ENCODE measurements around the gene DFFB. TPM values are rescaled to one million over a fixed set of nuclear protein-coding genes. Genes with fewer than 3 reads are reported as not detected.

The DFFB gene
- total RNA-seq, 1 experiment from 2014 or later = 11.9 TPM

DNA sequence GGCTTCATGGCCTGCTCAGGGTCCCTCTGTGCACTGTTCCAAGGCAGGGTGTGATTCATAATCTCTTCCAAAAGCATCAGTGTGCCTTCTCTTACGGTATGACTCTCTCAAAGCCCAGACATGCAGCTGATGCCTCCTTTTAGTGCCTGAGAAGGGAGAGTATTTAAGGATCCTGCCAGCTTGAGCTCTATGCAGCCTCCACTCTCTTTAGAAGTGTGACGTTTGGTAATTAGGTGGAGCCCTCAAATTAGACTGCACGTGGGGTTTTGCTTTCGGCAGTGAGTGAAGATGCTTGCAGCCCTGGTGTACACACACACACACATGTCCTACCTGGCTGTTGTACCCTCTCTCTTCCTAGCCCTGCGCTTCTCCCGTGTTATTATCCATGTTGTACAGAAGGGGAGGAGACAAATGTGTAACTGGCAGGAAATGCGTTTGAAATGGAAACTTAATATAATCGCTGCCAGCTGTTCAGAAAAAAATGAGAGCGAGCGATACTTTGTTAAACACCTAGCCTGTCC, 45.4 kb downstream of the DFFB start:
- Histone ChIP-seq H3K4me1 (ENCODE audit: low read length) (peaks cover 81% of the 10 kb centered on the region), H3K36me3 (ENCODE audit: insufficient read depth, low read length) (peaks cover 6% of the 10 kb centered on the region; the same call in 1 of the 2 replicates), H3K9me2 (replicated peaks; ENCODE audit: insufficient read depth, low read length) (no peaks in the 10 kb centered on the region), H3K9me3 (ENCODE audit: low read length) (no peaks in the 10 kb centered on the region), H3K9ac (ENCODE audit: low read length) (peak overlapping the region; percentile 59), H4K20me1 (ENCODE audit: insufficient read depth, low read depth, low read length) (no peaks in the 10 kb centered on the region), H3K4me3 (ENCODE audit: low read length) (no peak overlapping the region; the same call in 1 of the 2 replicates), H2AFZ (ENCODE audit: low read length) (no peak overlapping the region), H3K27me3 (ENCODE audit: low read length) (no peaks in the 10 kb centered on the region), H3K79me2 (ENCODE audit: low read length) (peaks cover 24% of the 10 kb centered on the region), H3K27ac (ENCODE audit: low read length) (peak overlapping the region; percentile 93), H3K4me2 (ENCODE audit: low read depth, low read length, poor library complexity, severe bottlenecking) (peak overlapping the region; percentile 56)
- DNase-seq = peak; percentile 79

DNA sequence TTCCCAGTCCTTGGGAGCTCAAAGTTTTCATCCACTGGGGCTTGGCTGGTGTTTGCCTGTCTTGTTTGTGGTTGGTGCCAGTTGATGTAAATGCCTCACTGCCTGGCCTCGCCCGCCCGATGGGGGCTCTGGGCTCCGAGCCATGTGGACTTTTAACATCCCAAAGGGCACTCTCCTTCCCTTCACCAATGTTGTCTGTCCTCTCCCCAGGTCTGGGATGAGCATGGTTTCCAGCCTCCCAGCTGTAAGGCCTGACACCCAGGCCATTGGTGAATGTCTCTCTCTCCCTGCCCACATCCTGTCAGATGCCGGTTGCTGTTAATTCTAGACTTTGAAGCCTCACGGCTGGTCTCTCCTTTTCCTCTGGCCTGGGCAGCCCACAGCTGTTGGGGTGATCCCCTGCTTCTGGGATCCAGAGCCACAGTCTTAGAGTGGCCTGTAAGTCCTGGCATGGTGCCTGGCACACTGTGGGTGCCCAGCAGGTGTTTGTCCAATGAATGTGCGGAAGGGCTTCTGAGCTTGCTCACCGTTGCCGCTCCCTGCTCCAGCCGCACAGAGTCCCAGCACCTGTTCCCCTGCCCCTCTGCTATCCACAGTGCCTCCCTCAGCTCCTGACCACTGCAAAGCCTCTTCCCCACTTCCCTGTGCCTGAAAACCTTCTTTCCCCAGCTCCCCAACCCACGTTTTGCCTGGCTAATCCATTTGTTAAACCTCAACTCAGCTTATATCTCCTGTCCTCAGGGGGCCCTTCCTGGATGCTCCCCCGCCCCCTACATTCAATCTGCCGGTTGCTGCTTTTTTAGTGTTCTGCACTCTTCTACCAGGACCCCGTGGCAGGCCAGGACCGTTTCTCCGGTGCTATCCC, 46.1 kb downstream of the DFFB start:
- Histone ChIP-seq H3K4me2 (ENCODE audit: low read depth, low read length, poor library complexity, severe bottlenecking) (peak overlapping the region; percentile 56), H3K9me3 (ENCODE audit: low read length) (no peaks in the 10 kb centered on the region), H3K9ac (ENCODE audit: low read length) (peak overlapping the region; percentile 59; the same call in 1 of the 2 replicates), H3K36me3 (ENCODE audit: insufficient read depth, low read length) (peaks cover under 1% of the 10 kb centered on the region; the same call in 1 of the 2 replicates), H3K79me2 (ENCODE audit: low read length) (peaks cover 17% of the 10 kb centered on the region), H3K27ac (ENCODE audit: low read length) (peak overlapping the region; percentile 93), H3K4me3 (ENCODE audit: low read length) (no peak overlapping the region), H3K27me3 (ENCODE audit: low read length) (no peaks in the 10 kb centered on the region), H3K4me1 (ENCODE audit: low read length) (peaks cover 84% of the 10 kb centered on the region), H2AFZ (ENCODE audit: low read length) (no peak overlapping the region), H3K9me2 (replicated peaks; ENCODE audit: insufficient read depth, low read length) (no peaks in the 10 kb centered on the region), H4K20me1 (ENCODE audit: insufficient read depth, low read depth, low read length) (no peaks in the 10 kb centered on the region)
- DNase-seq = no peak

GRCh38 chr1:3904006-3904842, 46.9 kb downstream of the DFFB start:
- Histone ChIP-seq H3K27ac (ENCODE audit: low read length) (peak overlapping the region; percentile 78), H2AFZ (ENCODE audit: low read length) (no peak overlapping the region), H3K79me2 (ENCODE audit: low read length) (peaks cover 8% of the 10 kb centered on the region), H3K36me3 (ENCODE audit: insufficient read depth, low read length) (no peaks in the 10 kb centered on the region), H3K9ac (ENCODE audit: low read length) (no peak overlapping the region), H3K4me3 (ENCODE audit: low read length) (no peak overlapping the region), H3K4me2 (ENCODE audit: low read depth, low read length, poor library complexity, severe bottlenecking) (no peak overlapping the region), H3K9me3 (ENCODE audit: low read length) (no peaks in the 10 kb centered on the region), H3K9me2 (replicated peaks; ENCODE audit: insufficient read depth, low read length) (no peaks in the 10 kb centered on the region), H3K4me1 (ENCODE audit: low read length) (peaks cover 84% of the 10 kb centered on the region), H4K20me1 (ENCODE audit: insufficient read depth, low read depth, low read length) (no peaks in the 10 kb centered on the region), H3K27me3 (ENCODE audit: low read length) (no peaks in the 10 kb centered on the region)
- DNase-seq = no peak

GRCh38 chr1:3904843-3905185, 47.5 kb downstream of the DFFB start:
- Histone ChIP-seq H3K9me3 (ENCODE audit: low read length) (no peaks in the 10 kb centered on the region), H3K27me3 (ENCODE audit: low read length) (no peaks in the 10 kb centered on the region), H3K79me2 (ENCODE audit: low read length) (peaks cover 2% of the 10 kb centered on the region), H4K20me1 (ENCODE audit: insufficient read depth, low read depth, low read length) (no peaks in the 10 kb centered on the region), H3K27ac (ENCODE audit: low read length) (peak overlapping the region; percentile 78), H3K9ac (ENCODE audit: low read length) (no peak overlapping the region), H3K4me1 (ENCODE audit: low read length) (peaks cover 88% of the 10 kb centered on the region), H3K4me3 (ENCODE audit: low read length) (no peak overlapping the region), H3K9me2 (replicated peaks; ENCODE audit: insufficient read depth, low read length) (no peaks in the 10 kb centered on the region), H3K36me3 (ENCODE audit: insufficient read depth, low read length) (no peaks in the 10 kb centered on the region), H2AFZ (ENCODE audit: low read length) (no peak overlapping the region), H3K4me2 (ENCODE audit: low read depth, low read length, poor library complexity, severe bottlenecking) (no peak overlapping the region)
- no peak for DNase-seq

GRCh38 chr1:3905266-3905952, 48.1 kb downstream of the DFFB start:
- H3K27ac ChIP-seq (ENCODE audit: low read length) = peak overlapping the region; percentile 78
- H3K4me2 ChIP-seq (ENCODE audit: low read depth, low read length, poor library complexity, severe bottlenecking) = peak overlapping the region; percentile 46
- no peak for DNase-seq
- H3K27me3 ChIP-seq (ENCODE audit: low read length) = no peaks in the 10 kb centered on the region
- H3K4me3 ChIP-seq (ENCODE audit: low read length) = no peak overlapping the region
- H3K36me3 ChIP-seq (ENCODE audit: insufficient read depth, low read length) = no peaks in the 10 kb centered on the region
- no peaks in the 10 kb centered on the region for H3K9me3 ChIP-seq (ENCODE audit: low read length)
- peaks cover 94% of the 10 kb centered on the region for H3K4me1 ChIP-seq (ENCODE audit: low read length)
- H3K9me2 ChIP-seq (replicated peaks; ENCODE audit: insufficient read depth, low read length) = no peaks in the 10 kb centered on the region
- H4K20me1 ChIP-seq (ENCODE audit: insufficient read depth, low read depth, low read length) = no peaks in the 10 kb centered on the region
- no peaks in the 10 kb centered on the region for H3K79me2 ChIP-seq (ENCODE audit: low read length)
- H2AFZ ChIP-seq (ENCODE audit: low read length) = no peak overlapping the region
- H3K9ac ChIP-seq (ENCODE audit: low read length) = peak overlapping the region; percentile 50; the same call in 1 of the 2 replicates

DNA sequence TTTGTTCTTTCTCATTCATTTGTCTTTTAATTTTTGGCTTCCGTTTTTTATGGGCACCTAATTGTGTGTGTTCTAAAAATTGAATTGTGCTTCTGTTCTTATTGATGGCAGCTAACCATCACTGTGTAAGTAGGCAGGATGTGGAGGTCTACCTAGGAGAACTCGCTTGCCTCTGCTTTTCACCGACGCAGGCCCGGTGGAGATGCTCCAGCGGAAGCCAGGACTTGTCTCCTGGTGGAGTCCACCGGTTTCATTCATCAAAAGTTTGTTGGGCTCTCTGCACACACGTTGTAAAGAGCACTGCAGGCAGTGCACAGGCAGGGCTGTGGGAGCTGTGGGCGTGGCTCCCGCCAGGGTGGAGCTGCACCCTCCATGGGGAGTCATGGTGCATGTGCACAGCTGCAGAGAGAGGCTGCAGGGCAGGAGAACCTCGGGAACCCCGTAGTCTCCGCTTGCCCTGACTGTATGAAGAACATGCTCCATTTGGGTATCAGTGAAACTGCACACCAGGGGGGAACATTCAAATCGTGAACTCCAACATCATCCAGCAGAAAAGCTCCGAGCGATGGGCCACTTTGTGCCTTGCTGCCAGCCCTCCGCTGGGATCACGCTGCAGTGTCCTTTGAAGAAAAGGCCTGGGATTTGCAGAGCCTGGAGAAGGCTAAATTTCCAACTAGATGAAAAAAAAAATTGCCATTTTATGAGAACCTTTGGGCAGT, 48.8 kb downstream of the DFFB start:
- Histone ChIP-seq H2AFZ (ENCODE audit: low read length) (peak overlapping the region; percentile 10; the same call in 1 of the 2 replicates), H4K20me1 (ENCODE audit: insufficient read depth, low read depth, low read length) (no peaks in the 10 kb centered on the region), H3K4me1 (ENCODE audit: low read length) (peaks cover 98% of the 10 kb centered on the region), H3K9me3 (ENCODE audit: low read length) (no peaks in the 10 kb centered on the region), H3K36me3 (ENCODE audit: insufficient read depth, low read length) (no peaks in the 10 kb centered on the region), H3K9me2 (replicated peaks; ENCODE audit: insufficient read depth, low read length) (no peaks in the 10 kb centered on the region), H3K27me3 (ENCODE audit: low read length) (no peaks in the 10 kb centered on the region), H3K9ac (ENCODE audit: low read length) (peak overlapping the region; percentile 50), H3K4me2 (ENCODE audit: low read depth, low read length, poor library complexity, severe bottlenecking) (peak overlapping the region; percentile 46), H3K4me3 (ENCODE audit: low read length) (no peak overlapping the region), H3K27ac (ENCODE audit: low read length) (peak overlapping the region; percentile 78), H3K79me2 (ENCODE audit: low read length) (no peaks in the 10 kb centered on the region)
- DNase-seq = peak; percentile 81

GRCh38 chr1:3906672-3907020, 49.4 kb downstream of the DFFB start:
- Histone ChIP-seq H3K27ac (ENCODE audit: low read length) (peak overlapping the region; percentile 78), H3K79me2 (ENCODE audit: low read length) (no peaks in the 10 kb centered on the region), H4K20me1 (ENCODE audit: insufficient read depth, low read depth, low read length) (no peaks in the 10 kb centered on the region), H3K27me3 (ENCODE audit: low read length) (no peaks in the 10 kb centered on the region), H3K4me1 (ENCODE audit: low read length) (peaks cover 100% of the 10 kb centered on the region), H3K36me3 (ENCODE audit: insufficient read depth, low read length) (no peaks in the 10 kb centered on the region), H3K4me3 (ENCODE audit: low read length) (no peak overlapping the region), H3K9me3 (ENCODE audit: low read length) (no peaks in the 10 kb centered on the region), H3K4me2 (ENCODE audit: low read depth, low read length, poor library complexity, severe bottlenecking) (peak overlapping the region; percentile 46), H3K9ac (ENCODE audit: low read length) (peak overlapping the region; percentile 50), H3K9me2 (replicated peaks; ENCODE audit: insufficient read depth, low read length) (no peaks in the 10 kb centered on the region), H2AFZ (ENCODE audit: low read length) (no peak overlapping the region)
- DNase-seq = no peak
